GM19239 (cell line): ENCODE data around the gene COLGALT1.

ENCODE experiments used
- DNase-seq: peaks from one replicate; pipeline ENCODE4 v3.0.0; 2011; ENCODE audit warnings: low spot score; ENCODE audit not compliant: insufficient read length
- FAIRE-seq: peaks from 2 replicates; lab custom pipeline; 2011; peaks lifted over from hg19 to GRCh38; lab: Jason Lieb, UNC

The COLGALT1 gene

DNA sequence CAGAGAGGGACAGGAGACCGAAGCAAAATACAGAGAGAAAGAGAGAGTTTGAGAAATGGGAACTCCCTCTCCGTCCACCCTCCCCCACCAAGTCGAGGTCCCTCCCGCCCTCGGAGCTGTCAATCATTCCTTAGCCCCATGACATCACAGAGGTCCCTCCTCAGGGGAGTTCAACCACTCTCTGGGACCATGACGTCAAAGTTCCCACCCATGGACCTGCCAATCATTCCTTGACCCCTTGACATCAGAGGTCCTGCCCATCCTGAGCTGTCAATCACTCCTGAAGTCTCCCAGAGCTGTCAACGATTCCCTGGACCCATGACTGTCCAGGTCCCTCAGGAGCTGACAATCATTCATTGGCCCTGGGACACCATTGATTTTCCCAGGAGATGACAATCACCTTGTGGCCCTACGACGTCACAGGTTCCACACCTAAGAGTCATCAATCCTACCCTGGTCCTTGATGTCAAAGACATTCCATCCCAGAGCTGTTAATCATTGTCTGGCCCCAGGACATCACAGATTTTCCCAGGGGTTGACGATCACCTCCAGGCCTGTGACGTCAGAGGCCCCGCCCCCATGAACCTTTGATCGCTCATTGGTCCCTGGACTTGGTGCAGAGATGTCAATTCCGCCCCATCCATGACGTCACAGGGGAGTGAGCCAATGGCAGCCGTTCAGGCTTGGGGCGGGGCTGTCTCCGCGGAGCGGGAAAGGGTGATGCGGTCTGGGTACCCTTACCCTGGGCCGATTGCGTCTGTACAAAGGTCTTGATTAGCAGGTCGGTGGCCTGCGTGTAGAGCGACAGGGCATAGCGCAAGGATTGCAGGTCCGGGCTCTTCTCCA, 61.7 kb downstream of the COLGALT1 start:
- FAIRE-seq, result no peak
- DNase-seq, result no peak

- FAIRE-seq, result no peak
Measured at GRCh38 chr19:17617807-17618192, 62.4 kb downstream of the COLGALT1 start.

DNA sequence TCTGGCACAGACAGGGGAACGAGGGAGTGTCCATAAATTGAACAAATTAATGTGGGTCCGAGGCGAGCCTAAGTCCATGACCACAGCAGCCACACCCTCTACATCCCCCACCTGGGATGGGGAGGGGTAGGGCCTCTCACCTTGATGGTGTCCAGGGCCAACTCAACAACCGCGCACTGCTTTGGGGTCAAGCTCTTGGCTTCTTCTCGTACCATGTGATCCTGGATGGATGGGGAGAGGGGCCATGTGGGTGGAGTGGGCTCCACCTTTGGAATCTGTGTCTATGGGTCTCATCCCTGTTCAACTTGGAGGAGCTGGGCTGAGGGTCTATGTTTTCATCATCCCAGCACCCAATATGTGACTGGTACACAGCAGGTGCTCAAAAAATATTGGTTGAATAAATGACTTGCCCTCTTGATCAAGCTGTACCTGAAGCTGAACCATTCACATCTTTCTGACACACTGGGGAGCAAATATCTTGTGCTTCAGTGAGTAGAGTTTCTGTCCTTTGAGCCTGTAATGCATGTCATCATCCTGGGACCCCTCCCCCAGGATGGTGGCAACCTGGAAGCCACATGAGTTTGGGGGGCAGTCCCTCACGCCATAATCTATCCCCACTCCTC, 62.9 kb downstream of the COLGALT1 start:
- no peak for DNase-seq
- no peak for FAIRE-seq

More at GRCh38 chr19:17617807-17618192, 62.4 kb downstream of the COLGALT1 start:
- no peak for DNase-seq

DNA sequence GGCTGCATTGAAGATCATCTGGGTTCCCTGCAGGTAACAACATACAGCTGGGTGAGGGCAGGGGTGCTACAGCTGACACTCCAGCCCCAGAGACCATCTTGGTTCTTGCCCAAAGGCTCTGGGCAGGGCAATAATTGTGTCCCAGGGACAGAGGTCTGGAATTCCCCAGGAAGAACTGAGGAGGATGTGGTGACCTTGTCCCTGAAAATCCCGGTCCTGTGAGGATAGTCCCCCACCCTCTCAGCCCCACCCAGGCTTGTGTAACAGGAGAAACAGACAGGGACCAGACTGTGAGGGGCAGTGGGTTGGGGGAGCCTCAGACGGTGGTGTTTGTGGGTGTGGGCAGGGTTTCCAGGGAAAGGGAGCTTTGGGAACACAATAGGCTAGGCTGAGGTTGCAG, 63.5 kb downstream of the COLGALT1 start:
- DNase-seq, result no peak
- FAIRE-seq, result no peak

- no peak for DNase-seq
- FAIRE-seq, result no peak
Measured at GRCh38 chr19:17620696-17621095, 65.2 kb downstream of the COLGALT1 start.

GRCh38 chr19:17623224-17623935, 67.9 kb downstream of the COLGALT1 start:
- FAIRE-seq (no peak), DNase-seq (no peak)

GRCh38 chr19:17624314-17624991, 69.0 kb downstream of the COLGALT1 start:
- DNase-seq, result no peak
- no peak for FAIRE-seq

DNA sequence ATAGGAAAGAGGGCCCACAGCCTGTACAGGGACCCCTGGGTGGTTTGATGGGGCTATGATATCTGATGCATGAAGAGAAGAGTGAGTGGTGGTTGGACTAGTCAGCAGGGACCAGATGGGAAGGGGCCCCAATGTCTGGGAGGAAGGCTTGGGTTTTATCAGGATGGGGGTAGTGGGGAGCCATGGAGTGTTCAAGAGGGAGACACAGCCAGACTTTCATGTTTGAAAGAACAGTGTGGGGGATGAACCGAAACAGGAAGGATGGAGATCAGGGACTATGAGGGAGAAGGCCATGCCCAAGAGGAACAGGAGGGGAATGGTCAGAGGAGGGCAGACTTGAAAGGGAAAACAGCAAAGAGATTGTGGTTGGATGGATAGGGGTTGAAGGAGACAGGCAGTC, 69.6 kb downstream of the COLGALT1 start:
- no peak for DNase-seq
- no peak for FAIRE-seq

DNA sequence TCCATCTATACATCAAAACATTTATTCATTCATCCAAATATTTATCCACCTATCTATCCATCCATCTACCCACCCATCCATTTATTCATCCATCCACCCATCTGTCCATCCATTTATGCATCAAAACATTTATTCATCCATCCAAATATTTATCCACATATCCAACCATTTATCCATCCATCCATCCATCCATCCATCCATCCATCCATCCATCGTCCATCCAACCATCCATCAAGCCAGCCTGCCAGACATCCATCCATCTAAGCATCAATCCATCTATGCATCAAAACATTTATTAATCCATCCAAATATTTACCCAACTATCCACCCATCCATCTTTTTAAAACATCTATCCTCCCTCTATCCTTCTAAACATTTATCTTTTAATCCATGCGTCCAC, 70.5 kb downstream of the COLGALT1 start:
- DNase-seq (no peak), FAIRE-seq (no peak)

DNA sequence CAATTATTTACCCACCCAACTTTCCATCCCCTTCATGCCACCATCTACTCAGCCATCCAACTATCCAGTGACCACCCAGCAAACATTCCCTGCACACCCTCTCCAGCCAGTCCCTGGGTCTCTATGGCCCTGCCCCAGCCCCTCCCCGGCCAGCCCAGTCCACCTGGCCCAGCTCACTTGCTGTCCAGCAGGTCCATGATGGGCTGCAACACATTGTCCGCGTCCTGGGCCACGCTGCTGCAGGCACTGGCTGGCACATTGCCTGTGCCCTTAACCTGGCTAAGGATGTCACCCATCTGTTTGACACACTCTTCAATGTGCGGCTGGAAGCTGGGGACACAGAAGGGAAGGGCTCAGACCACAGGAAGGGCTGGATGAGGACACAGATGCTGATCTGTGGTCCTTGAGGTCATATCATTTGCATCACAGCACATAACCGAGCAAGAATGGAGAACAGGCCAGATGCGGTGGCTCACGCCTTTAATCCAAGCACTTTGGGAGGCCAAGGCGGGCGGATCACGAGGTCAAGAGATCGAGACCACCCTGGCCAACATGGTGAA, 71.1 kb downstream of the COLGALT1 start:
- DNase-seq (no peak), FAIRE-seq (no peak)

GRCh38 chr19:17627161-17627560, 71.7 kb downstream of the COLGALT1 start:
- FAIRE-seq (no peak), DNase-seq (no peak)

DNA sequence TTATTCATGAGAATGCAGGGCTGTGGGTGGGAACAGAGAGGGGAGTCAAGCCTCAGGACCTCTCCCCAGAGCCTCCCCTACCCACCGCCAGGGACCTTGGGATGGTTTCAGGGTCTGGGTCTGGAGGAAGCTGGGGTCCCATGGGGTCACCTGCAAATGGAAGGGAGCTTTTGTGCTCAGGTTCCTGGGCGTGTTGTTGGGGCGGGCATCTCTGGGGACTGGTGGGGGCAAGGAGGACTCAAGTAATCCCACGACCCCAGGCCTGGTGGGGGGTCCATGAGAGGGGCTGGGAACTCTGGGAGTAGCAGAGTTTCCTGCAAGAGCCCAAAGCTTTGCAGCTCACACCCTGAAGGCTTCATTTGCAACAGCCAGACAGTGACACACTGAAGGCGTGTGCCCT, 72.5 kb downstream of the COLGALT1 start:
- DNase-seq (no peak), FAIRE-seq (no peak)

DNA sequence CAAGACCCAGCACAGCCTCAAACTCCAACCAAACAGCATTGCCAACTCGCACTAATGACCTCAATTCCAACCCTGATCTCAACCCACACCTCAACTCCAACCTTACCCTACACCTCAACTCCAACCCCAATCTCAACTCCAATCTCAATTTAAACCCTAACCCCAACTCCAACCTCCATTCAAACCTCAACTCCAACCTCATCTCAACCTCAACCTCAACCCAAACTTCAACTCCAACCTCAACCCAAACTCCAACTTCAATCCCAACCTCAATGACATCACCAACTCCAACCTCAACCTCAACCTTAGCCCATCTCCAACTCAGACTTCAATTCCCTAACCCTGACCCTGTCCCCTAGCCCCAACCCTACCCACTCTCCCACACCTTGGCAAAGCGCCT, 74.3 kb downstream of the COLGALT1 start:
- no peak for FAIRE-seq

GRCh38 chr19:17632577-17632976, 77.1 kb downstream of the COLGALT1 start:
- no peak for FAIRE-seq

More for the DNA sequence above, 74.3 kb downstream of the COLGALT1 start:
- no peak for DNase-seq

More at GRCh38 chr19:17632577-17632976, 77.1 kb downstream of the COLGALT1 start:
- DNase-seq, result no peak
